Activated T-cell treated with anti-CD3 and anti-CD28 coated beads, Interleukin-2, amount 50 U/mL, for 48 hours (primary cell): ENCODE measurements around the gene RLN3.
A peak's percentile ranks its signal among the peaks of the same experiment; 100 is the strongest.

Source experiments
- DNase-seq, 2 experiments: peaks; one replicate each; pipeline ENCODE4 v3.0.0-alpha.2; 2020

The RLN3 gene

DNA sequence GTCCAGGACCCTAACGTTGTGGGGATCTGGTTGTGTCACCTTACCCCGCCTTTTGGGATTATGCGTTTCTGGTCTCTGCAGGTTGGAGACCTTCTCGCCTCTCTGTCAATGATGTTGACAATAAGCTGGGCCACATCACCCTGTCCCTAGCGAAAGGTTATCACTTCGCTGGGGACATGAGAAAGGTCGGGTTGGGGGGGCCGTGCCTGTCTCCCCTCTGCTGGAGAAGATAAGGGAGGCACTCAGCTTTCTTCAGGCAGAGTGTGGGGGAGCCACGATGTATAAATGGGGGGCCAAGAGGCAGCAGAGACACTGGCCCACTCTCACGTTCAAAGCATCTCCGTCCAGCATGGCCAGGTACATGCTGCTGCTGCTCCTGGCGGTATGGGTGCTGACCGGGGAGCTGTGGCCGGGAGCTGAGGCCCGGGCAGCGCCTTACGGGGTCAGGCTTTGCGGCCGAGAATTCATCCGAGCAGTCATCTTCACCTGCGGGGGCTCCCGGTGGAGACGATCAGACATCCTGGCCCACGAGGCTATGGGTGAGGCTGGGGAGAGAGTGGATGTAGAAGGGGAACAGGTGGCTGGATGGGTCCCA lies at the start of gene RLN3:
Gene RLN3, plus strand, starts transcription at position 293 of the 595 bp plus-strand sequence. Its CDS starts 57 bp downstream, at position 350.
- no peak for DNase-seq

GRCh38 chr19:13978351-13979243 lies 49.4 kb upstream of the RLN3 start:
- peak; percentile 46 to 55 for DNase-seq

DNA sequence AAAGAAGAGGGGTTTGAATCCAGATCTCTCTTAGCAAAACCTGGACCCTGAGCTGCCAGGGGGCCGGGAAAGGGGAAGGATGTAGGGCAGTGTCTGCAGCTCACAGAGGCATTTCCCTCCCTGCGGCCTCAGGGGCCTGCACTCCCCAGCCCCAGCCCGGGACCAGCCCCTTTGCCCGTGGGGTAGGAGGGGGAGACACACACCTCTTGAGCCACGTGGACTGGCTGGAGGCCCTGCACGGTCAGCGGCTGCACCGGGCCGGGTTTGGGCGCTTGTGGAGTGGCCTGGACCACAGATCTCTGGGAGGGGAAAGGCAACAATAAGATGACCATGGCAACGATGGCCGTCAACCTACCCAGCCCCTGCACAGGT lies 48.7 kb upstream of the RLN3 start:
- DNase-seq, result no peak

DNA sequence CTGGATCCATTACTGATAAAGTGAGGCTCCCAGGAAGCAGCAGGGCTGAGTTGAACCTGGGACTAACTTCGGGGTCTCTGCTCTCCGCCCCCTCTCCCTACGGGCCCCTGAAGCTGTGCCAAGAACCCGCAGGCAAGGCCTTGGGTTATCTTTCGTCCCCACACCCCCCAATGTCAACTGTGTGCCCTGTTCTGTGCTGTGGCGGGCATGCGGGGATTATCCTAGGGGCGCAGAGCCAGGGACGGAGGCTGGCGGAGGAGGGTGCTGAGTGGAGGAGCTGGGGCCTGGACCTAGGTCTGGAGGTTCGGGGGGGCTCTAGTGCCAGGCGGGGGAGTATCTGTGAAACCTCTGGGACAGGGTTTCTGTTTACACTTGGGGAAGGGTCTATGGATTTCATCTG lies 48.3 kb upstream of the RLN3 start:
- no peak for DNase-seq

GRCh38 chr19:13980340-13980739 lies 47.6 kb upstream of the RLN3 start:
- DNase-seq, result no peak

- DNase-seq, result no peak
Observed at GRCh38 chr19:13981021-13981420, 46.9 kb upstream of the RLN3 start.

DNA sequence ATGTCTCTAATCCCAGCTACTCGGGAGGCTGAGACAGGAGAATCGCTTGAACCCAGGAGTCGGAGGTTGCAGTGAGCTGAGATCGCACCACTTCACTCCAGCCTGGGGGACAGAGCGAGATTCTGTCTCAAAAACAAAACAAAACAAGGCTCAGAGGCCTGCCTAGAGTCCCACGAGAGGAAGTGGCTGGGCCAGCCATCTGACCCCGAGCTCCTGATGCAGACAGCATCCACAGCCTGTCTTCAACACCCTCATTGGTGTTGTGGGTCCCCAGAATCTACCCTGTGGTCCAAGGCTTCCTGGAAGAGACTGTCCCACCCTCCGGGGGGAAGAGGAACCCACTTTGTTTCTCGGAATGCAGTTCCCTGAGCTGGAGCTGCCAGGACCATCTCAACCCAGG lies 46.5 kb upstream of the RLN3 start:
- no peak for DNase-seq

- no peak for DNase-seq
Observed at GRCh38 chr19:13981988-13982501, 45.9 kb upstream of the RLN3 start.

GRCh38 chr19:13982773-13983172 lies 45.2 kb upstream of the RLN3 start:
- DNase-seq, result no peak

DNA sequence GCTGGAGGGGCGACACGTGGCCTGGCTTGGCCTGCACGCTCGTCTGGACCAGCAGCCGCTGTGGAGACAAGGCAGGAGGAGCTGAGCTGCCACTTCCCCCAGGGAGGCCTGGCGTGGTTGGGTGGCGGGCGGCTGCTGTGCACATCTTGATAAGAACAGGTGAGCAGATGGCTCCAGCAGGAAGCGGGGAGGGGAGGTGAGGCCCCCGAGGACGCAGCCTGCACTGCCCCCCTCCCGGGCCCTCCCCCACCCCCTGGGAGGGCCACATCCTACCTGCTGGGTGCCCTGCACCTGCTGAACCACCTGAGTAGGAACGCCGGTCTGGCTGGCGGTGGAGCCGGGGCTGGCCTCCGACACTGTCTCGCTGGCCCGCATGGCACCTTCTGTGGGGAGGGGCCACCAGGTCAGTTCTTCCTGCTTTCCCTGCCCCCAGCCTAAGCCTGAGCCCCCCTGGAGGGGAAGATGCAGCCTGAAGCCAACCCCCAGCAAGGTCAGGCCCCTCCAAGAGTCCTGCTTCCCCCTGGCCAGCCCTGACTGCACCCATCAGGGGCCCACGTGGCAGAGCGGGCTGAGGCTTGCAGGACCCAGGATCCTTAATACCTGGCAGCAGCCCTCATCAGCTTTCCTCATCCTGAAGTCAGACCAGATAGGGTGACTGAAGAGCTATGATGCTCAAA lies 44.6 kb upstream of the RLN3 start:
- no peak for DNase-seq

DNA sequence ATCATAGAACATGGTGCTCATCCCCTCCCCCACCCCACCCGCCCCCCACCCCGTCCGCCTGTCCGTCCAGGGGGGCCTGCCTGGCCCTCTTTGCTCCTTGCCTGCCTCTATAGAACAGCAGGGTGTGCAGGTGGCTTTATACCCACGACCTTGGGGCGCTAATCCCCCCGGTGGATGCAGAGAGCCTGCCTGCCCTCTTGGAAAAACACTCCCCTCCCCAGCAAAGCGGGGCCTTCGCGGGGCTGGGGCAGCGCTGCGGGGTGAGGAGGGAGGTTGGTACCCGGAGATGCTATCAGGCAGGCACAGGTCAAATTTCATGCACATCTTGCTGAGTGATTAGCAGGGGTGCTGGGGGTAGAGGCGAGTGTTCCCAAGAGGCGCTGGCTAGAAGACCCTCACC lies 43.8 kb upstream of the RLN3 start:
- no peak for DNase-seq

- DNase-seq, result peak; percentile 43 to 52
Observed at GRCh38 chr19:13984875-13985741, 42.8 kb upstream of the RLN3 start.

DNA sequence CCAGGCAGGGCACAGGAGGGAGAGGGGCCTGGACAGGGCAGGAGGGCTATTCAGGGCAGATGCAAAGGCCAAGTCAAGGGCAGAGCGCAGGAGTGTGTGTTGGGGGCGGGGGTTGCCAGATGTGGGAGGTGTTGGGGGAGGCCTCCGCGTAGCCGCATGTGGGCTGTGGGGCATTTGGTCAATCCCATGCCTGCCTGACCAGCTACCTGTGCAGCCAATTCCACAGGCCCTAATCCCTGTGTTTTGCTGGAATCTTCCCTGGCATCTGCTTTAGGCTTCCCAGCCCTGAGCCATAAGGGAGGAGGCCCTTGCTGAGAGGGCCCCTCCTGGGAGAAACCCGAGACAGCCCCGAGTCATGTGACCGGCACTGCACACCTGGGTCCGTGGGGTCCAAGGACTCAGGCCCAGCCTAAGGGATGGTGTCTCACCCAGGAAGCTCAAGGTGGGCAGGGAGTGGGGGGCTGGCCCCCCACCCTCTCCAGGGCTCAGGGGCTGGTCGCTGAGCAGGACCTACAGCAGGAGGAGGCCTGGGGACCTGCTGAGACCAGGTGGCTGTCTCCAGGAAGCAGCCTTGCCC lies 42.1 kb upstream of the RLN3 start:
- peak in 1 of 2 experiments; percentile 51 for DNase-seq

GRCh38 chr19:13986348-13986904 lies 41.5 kb upstream of the RLN3 start:
- DNase-seq, result peak; percentile 98 to 99

GRCh38 chr19:13987101-13987890 lies 40.7 kb upstream of the RLN3 start:
- DNase-seq, result peak; percentile 33 to 35

DNA sequence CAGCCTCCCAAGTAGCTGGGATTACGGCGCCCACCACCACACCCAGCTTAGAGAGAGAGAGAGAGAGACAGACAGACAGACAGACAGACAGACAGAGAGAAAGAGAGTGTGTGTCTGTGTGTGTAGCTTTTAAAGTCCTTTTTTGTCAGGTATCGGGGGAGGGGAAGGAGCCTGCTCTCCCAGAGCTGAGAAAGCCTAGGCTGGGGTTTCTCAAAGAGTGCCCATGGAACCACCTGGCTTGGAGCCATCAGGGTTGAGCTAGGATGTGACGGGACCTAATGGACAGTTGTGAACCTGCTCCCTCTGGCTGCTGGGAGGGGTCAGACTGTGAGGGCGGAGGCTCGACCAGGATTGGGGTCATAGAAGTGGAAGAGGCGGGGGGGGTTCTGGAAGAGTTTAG lies 38.5 kb upstream of the RLN3 start:
- no peak for DNase-seq

- DNase-seq, result no peak
Observed at GRCh38 chr19:13990085-13990484, 37.9 kb upstream of the RLN3 start.

GRCh38 chr19:13992025-13992424 lies 35.9 kb upstream of the RLN3 start:
- no peak for DNase-seq

DNA sequence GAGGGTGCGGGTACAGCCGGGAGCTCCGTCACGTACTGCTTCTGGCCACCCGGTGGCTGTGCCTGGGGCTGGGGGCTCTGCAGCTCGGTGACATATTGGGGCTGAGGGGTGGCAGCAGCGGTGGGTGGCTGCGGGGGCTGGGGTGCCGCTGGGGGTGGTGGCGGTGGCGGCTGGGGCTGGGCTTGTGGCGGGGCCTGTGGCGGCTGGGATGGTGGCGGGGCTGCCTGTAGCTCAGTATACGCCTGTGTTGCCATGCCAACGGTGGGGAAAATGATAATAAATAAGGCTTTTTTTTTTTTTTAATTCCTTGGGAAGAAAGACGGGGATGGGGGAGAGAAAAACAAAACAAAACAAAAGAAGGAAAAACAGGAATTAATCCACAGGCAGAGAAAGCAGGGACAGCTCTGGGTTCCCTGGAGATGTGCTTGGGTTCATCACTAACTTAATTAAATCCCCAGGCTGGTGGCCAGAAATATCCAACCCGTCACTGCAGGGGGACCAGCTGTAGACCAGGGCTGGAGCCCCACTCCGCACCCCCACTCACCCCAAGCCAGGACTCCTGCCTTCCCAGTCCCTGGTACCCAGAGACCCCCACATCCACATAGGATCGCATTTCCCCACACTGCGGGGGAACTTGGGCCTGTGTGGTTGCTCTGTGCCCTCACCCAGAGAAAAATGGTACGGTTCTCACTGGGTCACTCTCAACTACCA lies 34.2 kb upstream of the RLN3 start:
- DNase-seq, result no peak

- DNase-seq, result no peak
Observed at GRCh38 chr19:13995017-13995728, 32.8 kb upstream of the RLN3 start.
